NOMO-1 treated with dmso at 0.1 percent for 144 hours (cell line): ENCODE results near the gene SLC6A18.
"Not testable (repeated sequence)": the region's sequence is repeated elsewhere in the genome, so short reads cannot be mapped to it uniquely, and the experiment has no call there.

Source experiments
- DNase-seq: peaks from one replicate; lab custom pipeline; 2025; ENCODE audit not compliant: unreplicated experiment; lab: John Stamatoyannopoulos, UW

The SLC6A18 gene

DNA sequence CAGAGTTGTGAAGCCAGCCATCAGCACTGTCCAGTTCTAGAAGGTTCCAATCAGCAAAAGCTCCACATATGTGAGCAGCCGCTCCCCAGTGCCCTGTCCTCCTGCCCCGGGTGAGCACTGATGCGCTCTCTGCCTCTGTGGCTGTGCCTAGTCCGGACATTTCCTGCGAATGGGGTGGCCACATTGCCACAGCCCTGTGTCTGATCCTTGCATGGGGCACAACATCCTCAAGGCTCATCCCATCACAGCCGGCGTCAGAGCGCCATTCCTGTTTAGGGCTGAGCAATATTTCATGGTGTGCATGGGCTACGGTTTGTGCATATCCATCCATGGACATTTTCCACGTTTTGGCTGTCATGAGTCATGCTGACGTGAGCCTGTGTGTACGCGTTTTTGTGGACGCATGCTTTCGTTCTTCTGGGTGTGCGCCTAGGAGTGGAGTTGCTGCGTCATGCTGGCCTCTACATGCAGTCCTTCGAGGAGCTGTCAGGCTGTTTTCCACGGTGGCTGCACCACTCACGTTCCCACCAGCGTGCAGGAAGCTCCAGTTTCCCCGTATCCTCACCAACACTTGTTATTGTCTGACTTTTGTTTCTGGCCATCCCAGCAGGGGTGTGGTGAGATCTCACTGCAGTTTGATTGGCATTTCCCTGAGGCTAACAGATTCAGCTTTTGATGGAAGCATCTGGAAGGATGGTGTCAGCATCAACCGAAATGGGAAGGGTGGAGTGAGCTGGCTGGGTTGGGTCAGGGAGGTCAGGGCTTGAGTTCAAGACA lies 9.7 kb upstream of the SLC6A18 start:
- DNase-seq, result no peak

DNA sequence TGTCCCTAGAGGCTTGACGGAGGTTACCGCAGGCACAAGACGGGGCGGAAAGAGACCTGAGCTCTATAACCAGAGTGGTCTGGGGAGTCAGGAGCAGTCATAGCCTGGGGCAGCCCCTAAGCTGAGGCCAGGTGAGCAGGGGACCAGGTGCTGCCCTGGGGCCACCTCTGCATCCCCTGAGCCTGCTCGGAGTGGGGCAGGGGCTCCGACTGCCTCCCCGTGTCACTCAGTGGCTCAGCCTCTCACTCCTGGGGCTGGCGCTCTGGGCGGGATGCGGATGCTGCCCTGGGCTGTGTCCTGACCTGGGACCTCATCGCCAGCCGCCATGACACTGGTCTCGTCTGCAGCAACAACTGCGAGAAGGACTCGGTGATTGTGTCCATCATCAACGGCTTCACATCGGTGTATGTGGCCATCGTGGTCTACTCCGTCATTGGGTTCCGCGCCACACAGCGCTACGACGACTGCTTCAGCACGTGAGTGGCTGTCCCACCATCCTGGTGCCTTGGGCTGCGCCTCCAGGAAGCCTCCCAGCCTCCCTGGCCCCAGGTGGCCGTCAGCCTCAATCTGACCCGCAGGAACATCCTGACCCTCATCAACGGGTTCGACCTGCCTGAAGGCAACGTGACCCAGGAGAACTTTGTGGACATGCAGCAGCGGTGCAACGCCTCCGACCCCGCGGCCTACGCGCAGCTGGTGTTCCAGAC lies 8.8 kb upstream of the SLC6A18 start:
- DNase-seq, result no peak

DNA sequence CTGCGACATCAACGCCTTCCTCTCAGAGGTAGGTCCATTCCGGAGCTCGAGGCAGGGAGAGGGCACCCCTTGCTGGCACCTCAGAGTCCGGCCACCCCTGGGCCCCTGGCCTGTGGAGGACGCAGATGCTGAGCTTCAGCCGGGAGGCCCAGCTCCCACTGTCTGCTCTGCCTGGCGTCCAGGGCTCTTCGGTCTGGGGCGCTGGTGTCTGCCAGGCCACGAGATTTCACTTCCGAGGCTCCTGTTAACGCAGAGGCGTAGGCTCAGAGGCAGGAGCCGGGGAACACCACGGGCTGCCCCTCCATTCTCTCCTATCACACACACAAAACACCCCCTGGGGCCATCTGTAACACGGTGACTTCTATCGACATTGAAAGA lies 8.3 kb upstream of the SLC6A18 start:
- no peak for DNase-seq

DNA sequence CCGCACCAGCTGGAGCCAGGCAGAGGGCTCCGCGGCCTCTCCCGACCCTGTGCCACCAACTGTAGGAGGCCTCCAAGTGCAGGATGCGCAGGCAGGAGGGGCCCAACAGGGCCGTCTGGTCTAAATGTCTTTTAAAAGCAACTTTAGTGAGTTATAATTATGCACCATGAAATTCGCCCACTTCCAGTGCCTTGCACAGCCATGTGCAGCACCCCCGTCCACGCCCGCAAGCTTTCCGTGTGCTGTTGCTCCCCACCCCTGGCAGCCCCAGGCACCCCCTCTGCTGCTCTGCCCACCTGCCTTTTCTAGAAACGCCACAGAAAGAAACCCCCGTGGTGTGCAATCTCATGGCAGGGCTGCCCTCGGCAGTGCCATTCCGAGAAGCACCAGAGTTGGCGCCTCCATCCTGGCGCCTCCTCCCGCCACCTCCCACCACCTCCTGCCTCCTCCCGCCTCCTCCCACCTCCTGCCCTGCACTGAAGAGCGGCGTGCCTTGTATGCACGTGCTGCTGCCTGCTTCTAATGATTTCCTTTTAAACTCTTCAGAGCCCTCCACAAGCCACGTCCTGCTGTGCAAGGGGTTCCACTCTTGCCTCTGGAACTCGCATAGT lies 7.5 kb upstream of the SLC6A18 start:
- no peak for DNase-seq

DNA sequence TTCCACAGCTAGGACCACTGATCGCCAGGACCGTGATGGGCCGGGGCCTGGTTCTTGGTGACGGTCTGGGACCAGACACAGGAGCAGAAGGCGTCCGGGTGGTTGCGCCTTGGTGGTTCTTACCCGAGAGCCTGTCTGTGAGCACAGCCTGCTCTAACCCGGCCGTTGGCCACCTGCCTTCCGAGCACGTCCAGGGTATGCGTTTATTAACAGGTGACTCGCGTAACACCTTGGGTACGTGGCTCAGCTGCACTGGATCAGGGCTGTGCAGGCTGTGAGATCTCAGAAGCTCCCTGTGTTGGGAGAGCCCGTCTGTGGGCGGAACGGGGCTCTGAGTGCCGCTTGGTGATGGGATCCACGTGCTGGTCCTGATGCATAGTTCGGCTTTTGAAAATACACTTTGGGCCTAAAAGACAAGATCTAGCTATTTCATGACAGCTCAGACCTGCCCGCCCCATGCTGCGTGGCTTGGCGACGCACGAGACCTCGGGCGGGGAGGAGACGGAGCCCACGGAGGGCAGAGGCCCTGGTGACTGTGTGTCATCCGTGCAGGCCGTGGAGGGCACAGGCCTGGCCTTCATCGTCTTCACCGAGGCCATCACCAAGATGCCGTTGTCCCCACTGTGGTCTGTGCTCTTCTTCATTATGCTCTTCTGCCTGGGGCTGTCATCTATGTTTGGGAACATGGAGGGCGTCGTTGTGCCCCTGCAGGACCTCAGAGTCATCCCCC lies 6.7 kb upstream of the SLC6A18 start:
- no peak for DNase-seq

DNA sequence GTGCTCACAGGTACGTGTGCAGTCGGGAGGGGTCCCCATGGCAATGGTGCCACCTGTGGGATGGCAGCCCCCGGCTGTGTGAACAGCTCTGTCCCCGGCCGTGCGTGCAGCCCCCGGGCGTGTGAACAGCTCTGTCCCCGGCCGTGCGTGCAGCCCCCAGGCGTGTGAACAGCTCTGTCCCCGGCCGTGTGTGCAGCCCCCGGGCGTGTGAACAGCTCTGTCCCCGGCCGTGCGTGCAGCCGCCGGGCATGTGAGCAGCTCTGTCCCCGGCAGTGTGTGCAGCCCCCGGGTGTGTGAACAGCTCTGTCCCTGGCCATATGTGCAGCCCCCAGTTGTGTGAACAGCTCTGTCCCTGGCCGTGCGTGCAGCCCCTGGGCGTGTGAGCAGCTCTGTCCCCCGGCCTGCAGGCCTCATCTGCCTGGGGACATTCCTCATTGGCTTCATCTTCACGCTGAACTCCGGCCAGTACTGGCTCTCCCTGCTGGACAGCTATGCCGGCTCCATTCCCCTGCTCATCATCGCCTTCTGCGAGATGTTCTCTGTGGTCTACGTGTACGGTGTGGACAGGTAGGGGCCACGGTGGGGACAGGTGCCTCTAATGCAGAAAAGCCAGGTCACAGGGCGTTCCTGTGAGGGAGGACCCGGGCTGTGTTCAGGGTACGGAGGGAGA lies 5.9 kb upstream of the SLC6A18 start:
- DNase-seq, result no peak

DNA sequence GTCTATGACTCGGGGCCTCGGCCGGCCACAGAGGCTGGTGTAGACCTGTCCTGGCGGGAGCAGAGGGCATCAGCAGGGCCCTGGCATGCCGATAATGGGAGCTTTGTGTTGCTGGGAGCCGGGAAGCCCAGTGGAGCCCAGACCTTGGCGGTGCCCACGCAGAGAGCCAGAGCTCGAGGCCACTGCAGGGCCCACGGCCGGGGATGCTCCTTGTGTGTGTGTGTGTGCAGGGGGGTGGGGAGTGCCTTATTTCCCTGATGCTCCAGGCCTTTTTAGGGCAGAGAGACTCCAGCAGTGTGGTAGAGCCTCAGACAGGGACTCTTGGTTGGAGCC lies 5.4 kb upstream of the SLC6A18 start:
- DNase-seq, result no peak

DNA sequence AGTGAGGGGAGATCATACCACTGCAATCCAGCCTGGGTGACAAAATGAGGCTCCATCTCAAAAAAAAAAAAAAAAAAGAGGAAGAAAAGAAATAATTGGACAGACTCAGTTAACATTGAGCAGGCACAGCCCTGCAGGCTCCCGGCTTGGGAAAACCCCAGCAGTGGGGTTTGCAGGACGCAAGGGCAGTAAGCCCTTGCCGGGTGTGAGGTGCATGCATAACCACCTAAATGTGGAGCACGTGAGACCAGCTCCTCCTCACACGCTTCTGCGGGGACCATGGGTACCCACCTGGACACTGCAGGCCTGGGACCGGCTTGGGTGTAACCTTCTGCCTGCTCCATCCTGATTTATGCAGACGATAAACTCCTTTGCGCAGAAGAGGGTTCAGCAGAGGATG lies 4.8 kb upstream of the SLC6A18 start:
- DNase-seq, result no peak

DNA sequence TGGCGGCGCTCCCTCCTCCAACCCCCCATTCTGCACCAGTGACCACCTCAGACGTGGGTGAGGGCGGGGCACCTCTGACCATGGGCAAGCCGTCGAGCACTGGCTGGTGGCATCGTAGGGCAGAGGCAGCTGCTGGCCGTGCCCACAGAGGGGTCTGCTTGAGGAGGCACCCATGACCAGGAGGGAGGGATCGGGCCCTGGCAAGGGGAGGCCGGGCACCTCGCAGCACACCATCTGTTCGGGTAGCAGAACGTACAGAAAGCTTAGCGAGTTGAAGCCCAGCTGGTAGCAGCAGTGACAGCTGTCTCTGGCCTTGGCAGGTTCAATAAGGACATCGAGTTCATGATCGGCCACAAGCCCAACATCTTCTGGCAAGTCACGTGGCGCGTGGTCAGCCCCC lies 4.3 kb upstream of the SLC6A18 start:
- no peak for DNase-seq

DNA sequence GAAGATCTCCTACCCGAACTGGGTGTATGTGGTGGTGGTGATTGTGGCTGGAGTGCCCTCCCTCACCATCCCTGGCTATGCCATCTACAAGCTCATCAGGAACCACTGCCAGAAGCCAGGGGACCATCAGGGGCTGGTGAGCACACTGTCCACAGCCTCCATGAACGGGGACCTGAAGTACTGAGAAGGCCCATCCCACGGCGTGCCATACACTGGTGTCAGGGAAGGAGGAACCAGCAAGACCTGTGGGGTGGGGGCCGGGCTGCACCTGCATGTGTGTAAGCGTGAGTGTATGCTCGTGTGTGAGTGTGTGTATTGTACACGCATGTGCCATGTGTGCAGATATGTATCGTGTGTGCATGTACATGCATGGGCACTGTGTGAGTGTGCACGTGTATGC lies 3.5 kb upstream of the SLC6A18 start:
- DNase-seq, result no peak

DNA sequence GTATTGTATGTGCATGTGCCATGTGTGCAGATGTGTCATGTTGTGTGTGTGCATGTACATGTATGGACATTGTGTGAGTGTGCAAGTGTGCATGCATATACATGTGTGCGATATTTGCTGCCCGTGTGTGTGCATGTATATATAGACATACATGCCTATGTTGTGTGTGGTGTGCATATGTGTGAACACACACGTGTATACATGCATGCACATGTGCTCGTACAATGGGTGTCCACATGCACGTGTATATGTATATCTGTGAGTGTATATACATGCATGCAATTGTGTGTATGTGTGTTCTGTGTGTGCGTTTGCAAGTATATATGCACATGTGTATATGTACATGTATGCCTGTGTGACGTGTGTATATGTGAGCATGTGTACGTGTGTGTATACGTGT lies 3.0 kb upstream of the SLC6A18 start:
- DNase-seq, result no peak

DNA sequence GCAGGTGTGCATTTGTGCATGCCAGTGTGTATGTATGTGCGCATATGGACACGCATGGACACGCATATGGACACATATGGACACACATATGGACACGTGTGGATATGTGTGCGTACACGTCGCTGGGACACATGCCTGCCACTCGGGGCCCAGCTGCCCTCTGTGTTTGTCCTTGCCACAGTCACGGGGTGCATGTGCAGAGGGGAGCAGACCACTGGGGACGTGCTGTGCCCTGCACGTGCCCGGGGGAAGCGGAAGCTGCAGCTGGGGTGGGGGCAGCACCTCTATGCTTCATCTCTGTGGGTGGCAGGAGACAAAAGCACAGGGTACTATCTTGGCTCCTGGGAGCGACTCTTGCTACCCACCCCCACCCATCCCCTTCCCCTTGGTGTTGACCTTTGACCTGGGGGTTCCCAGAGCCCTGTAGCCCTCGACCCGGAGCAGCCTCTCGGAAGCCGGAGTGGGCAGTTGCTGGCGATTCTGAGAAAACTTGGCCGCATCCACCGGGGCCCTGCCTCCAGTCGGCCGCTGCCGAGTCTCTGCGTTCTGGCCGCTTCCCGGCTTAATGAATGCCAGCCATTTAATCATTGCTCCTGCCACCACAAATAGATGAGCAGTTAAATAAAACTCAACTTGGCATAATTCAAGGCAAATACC lies 2.4 kb upstream of the SLC6A18 start:
- DNase-seq, result no peak

DNA sequence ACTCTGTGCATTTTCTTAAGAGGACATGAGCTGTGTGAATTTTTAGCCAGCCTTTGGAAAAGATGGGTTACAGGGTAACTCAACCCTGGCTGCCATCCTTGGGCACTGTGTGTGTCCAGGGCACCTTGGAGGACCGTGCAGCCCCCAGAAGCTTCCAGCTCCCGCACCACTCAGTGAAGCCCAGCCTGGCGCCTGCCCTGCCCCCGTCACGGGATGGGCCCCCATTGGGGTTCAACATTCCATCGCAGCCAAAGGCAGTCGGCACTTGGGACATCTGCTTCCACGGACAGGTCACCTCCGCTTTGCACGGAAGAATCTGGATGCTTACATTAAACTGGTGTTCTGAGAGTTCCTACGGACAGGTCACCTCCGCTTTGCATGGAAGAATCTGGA lies 1.9 kb upstream of the SLC6A18 start:
- no peak for DNase-seq

DNA sequence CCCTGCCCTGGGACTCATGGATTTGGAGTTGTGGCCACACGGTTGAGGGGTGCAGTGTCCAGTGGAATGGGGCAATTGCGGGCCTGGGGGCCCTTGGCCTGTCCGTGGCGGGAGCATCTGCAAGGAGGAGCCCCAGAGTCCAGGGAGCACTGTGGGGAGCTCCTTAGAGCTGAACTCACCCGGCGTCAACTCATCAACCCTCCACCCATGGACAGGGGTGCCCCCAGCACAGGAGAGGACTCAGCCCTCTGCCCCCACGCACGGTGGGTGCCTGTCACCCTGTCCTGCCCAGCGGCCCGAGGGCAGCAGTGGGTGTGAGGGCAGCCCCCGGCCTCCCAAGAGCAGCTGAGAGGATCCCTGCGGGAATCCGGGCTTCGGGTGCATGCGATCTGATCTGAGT lies 550 bp upstream of the SLC6A18 start:
- DNase-seq, result no peak

DNA sequence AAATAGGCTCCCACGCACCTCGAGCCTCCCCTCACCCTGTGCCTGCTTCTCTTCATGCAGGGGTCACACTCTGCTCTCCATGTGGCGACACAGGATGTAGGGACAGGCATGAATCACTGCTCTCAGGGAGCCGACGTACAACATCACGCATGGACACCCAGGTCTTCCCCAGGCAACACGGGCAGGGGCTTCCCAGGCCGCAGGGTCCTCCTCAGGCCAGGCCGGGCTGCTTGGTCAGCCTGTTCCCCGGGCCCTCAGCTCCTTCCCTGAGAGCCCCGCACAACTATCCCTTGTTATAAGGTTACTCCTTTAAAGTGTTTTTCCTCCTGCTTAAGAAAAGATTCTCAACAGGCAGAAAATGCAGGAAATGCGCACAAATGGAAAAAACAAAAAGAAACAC lies 1.1 kb downstream of the SLC6A18 start:
- DNase-seq, result no peak

DNA sequence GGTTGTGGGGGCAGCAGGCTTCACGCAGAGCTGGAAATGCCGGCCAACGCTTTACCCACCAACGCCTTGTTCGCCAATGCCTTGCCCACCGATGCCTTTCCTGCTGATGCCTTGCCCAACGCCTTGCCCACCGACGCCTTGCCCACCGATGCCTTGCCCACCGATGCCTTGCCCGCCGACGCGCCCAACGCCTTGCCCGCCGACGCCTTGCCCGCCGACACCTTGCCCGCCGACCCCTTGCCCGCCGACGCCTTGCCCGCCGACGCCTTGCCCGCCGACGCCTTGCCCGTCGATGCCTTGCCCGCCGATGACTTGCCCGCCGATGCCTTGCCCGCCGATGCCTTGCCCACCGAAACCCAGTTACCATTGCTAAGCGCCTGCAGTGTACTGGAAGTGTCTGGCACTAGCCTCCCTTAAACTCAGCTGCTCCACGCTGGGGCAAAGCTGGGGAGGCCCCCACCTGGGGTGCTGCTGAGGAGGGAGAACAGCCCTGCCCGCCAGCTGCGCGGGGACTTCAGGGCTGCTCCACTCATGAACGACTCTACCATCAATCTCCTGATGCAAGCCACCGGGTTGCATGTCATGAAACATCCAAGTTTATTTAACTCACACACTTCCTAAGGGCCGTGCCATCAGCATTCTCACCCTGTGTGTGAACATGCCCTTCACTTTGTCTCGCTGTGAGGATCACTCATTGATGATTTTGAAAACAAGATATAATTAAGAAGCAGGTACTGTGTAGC lies 1.8 kb downstream of the SLC6A18 start:
- DNase-seq, result no peak

DNA sequence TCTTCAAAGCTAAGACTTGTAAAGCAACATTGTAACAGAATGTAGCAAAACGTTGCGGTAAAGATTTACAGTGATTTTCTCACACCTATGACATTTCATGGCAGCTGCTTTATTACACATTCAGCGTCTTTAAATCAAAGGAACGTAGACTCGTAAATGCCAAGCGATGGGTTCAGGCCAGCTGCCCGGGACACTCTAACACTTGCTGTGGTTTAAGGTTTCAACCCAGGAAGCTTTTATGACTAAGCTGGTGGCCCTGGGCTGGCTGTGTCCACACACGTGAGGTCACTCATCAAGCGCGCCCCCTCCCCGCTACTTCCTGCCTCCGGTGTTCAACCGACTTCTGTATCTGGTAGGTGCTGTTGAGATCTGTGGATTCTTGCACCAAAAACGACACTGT lies 2.5 kb downstream of the SLC6A18 start:
- DNase-seq, result no peak

DNA sequence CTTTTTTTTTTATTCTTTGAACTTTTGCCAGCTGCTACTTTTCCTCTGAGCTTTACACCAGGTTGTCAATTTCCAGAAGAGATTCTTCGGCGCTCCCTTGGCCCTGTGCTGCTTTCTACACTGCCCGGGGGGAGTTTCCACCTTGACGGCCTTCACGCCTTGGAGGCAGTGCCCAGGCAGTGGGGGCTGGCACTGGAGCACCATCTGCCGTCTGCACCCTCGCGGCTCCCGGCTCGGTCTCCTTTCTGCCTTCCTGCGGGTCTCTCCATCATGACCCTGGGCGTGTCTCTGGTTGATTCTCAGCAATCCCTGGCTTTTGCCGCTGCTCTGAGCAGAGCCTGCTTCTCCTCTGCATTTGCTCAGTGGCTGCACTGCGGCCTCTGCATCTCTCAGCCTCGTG lies 2.9 kb downstream of the SLC6A18 start:
- no peak for DNase-seq

DNA sequence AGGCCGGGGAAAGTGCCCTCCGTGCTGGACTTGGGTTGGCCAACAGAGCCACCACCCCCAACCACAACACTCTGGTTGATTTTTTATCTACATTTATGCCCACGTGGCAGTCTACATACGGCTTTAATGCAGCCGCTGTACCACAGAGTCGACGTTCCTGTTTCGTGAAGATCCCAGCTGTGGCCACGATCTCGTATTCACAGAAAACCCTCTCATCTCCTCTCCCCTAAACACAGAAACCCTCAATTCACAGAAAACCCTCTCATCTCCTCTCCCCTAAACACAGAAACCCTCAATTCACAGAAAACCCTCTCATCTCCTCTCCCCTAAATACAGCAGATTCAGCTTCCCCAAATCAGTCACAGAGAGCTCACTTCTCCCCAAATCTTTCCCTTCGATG lies 3.8 kb downstream of the SLC6A18 start:
- DNase-seq, result not testable (repeated sequence)

DNA sequence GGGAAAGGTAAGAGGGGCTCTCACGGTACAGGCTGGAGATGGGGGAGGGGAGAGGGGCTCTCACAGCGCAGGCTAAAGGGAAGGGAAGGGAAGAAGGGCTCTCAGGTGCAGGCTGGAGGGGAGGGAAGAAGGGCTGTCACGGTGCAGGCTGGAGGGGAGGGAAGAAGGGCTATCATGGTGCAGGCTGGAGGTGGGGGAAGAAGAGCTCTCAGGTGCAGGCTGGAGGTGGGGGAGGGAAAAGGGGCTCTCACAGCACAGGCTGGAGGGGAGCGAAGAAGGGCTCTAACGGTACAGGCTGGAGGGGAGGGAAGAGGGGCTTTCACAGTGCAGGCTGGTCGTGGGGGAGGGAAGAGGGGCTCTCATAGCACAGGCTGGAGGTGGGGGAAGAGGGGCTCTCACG lies 4.6 kb downstream of the SLC6A18 start:
- DNase-seq, result no peak
